Heart left ventricle (tissue), 13 donors: ENCODE measurements around the gene HLA-DQB1.

ENCODE experiments used
- POLR2A ChIP-seq, 2 donors: fragments of 450-650 bp; IDR thresholded peaks; one replicate each; pipeline ENCODE4 v1.6.1; 2017; ENCODE audit warnings: antibody characterized with exemption in 2 of 2, mild to moderate bottlenecking in 2 of 2, moderate library complexity in 2 of 2
- TF ChIP-seq, protein P1 (sequence below), 12 donors: fragments of 200-600 bp; sonication (generic) in 4 of 12; IDR thresholded peaks; one replicate each; pipeline versions ENCODE4 v1.5.0 to v1.8.0; 2018 to 2022; ENCODE audit warnings: antibody characterized with exemption in 12 of 12, mild to moderate bottlenecking in 5 of 12
- donor health status: ischemic (EF 13 %, LVEDD 7.1; RV severe dilation, severe dysfunction).
- donor health status: DM: no; HTN: yes; CAD: no.
- donor health status: DM: no; HTN: no; CAD: no.
- donor health status: ischemic (EF 25% LVEDD 6.9; RV normal size, moderate dysfunction).
- donor health status: ischemic (EF 25% LVEDD 5.7; RV mildly dilated, moderate dysfunction).
- donor health status: ischemic (EF 35%, LVEDD 5.7; RV mildly dilated, moderate dysfunction).
- donor health status: nonischemic (EF 11% LVEDD 7.7; RV severe dilation, severe dysfunction).
- donor health status: DM: yes; HTN: yes; CAD: no.
- donor health status: PGD.
- donor health status: ischemic (EF 29% LVEDD 5.4; RV normal size, mild dysfunction).
- donor health status: nonischemic (EF 23%, LVEDD 6.1; RV moderate dilation, normal function).

DNA sequence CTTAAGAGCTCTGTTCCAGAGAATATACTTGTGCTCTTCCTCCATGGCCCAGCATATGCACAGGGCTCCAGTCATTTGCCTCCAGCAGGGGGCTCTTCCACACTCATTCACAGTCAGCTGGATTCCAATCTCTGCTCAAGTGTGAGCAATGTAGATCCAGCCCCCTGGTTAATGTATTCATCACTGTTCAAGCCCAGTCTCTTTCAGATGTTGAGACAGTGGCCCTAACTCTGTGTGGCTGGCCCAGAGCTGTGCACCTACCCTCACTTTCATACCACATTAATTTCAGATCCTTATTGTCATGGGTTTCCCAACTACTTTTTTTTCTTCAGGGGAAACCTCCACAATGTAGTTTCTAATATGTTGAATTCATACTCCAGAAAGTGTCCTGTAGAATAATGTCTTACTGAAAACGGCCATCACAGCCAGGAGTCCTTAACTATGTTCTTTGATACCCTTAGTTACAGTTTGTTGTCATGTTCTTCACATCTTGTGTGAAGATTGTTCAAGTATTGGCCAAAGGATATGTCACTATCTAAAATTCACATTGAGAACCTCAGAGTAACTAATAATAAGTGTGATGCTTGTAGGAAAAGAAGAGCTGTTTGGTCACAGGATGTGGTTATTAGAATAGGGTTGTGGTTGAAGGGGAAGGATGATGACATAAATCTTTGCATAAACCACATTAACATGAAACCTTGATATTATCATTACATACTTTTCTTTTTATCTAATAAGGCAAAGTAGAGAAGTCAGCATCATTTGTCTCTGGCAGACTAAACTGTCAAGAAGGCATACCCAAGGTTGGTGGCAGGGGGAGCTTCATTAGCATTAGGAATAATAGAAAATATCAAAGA is 43.7 kb downstream of the HLA-DQB1 start:
- no peak for TF ChIP-seq POLR2A (IDR thresholded peaks at IDR 0.05)
- TF ChIP-seq, protein P1, sequence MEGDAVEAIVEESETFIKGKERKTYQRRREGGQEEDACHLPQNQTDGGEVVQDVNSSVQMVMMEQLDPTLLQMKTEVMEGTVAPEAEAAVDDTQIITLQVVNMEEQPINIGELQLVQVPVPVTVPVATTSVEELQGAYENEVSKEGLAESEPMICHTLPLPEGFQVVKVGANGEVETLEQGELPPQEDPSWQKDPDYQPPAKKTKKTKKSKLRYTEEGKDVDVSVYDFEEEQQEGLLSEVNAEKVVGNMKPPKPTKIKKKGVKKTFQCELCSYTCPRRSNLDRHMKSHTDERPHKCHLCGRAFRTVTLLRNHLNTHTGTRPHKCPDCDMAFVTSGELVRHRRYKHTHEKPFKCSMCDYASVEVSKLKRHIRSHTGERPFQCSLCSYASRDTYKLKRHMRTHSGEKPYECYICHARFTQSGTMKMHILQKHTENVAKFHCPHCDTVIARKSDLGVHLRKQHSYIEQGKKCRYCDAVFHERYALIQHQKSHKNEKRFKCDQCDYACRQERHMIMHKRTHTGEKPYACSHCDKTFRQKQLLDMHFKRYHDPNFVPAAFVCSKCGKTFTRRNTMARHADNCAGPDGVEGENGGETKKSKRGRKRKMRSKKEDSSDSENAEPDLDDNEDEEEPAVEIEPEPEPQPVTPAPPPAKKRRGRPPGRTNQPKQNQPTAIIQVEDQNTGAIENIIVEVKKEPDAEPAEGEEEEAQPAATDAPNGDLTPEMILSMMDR (IDR thresholded peaks at IDR 0.05), result peak in 9 of 12 donors; percentile 29 to 63 (median 47)
